H1 (cell line): ENCODE measurements around the gene IL17D. TPM values are rescaled to one million over a fixed set of nuclear protein-coding genes. Genes with fewer than 3 reads are reported as not detected.

Experiments
- ASH2L ChIP-seq: fragments of 200-600, 300-600 bp; sonication (generic); IDR thresholded peaks from one replicate; pipeline ENCODE4 v1.7.1; 2017; ENCODE audit warnings: low read length
- CBX5 ChIP-seq: fragments of 300-800, 300-1000 bp; sonication (generic); IDR thresholded peaks from 2 replicates; pipeline ENCODE4 v1.7.1; 2016; ENCODE audit warnings: antibody characterized with exemption, low read length, low read depth
- CBX8 ChIP-seq: fragments of 300-800, 300-1000 bp; sonication (generic); IDR thresholded peaks from 2 replicates; pipeline ENCODE4 v1.7.1; 2016; ENCODE audit warnings: low read depth, low read length, borderline replicate concordance
- CHD1 ChIP-seq: IDR thresholded peaks from 2 replicates; pipeline ENCODE4 v1.6.1; 2012; ENCODE audit warnings: low read depth, low read length, improper control_type of control experiment
- CREB1 ChIP-seq: IDR thresholded peaks from 2 replicates; pipeline ENCODE4 v1.6.1; 2012; ENCODE audit warnings: inconsistent platforms
- CTCF ChIP-seq, 3 experiments: IDR thresholded peaks; 1 replicate in 2 of 3; 2 replicates in 1 of 3; pipeline versions ENCODE4 v1.5.1 to v1.6.1; 2011; ENCODE audit warnings: low read length in 3 of 3, mild to moderate bottlenecking in 3 of 3, inconsistent platforms in 2 of 3, low read depth in 1 of 3, moderate library complexity in 1 of 3; ENCODE audit not compliant: insufficient read depth in 1 of 3; ENCODE audit errors: control extremely low read depth in 1 of 3
- EGR1 ChIP-seq: IDR thresholded peaks from 2 replicates; pipeline ENCODE4 v1.6.1; 2011; ENCODE audit warnings: low read depth, low read length, borderline replicate concordance
- EZH2 ChIP-seq: fragments of 200-600 bp; sonication (generic); IDR thresholded peaks from 2 replicates; pipeline ENCODE4 v1.7.1; 2012; ENCODE audit warnings: low read depth, mild to moderate bottlenecking, moderate library complexity, low read length, inconsistent platforms; ENCODE audit not compliant: severe bottlenecking
- GABPA ChIP-seq: IDR thresholded peaks from 2 replicates; pipeline ENCODE4 v1.6.1; 2011; ENCODE audit warnings: mild to moderate bottlenecking, low read length, moderate library complexity, borderline replicate concordance; ENCODE audit not compliant: insufficient read depth
- KDM4A ChIP-seq: IDR thresholded peaks from one replicate; pipeline ENCODE4 v1.7.1; 2012; ENCODE audit warnings: low read depth, mild to moderate bottlenecking, moderate library complexity, low read length, inconsistent platforms; ENCODE audit not compliant: severe bottlenecking
- RBBP5 ChIP-seq: IDR thresholded peaks from 2 replicates; pipeline ENCODE4 v1.7.1; 2012; ENCODE audit warnings: low read depth, mild to moderate bottlenecking, inconsistent platforms, low read length, moderate library complexity, borderline replicate concordance
- RNF2 ChIP-seq: fragments of 200-900, 300-1000 bp; sonication (generic); IDR thresholded peaks from 2 replicates; pipeline ENCODE4 v1.7.1; 2016; ENCODE audit warnings: borderline replicate concordance, low read depth, mild to moderate bottlenecking, antibody characterized with exemption, low read length; ENCODE audit not compliant: poor library complexity, severe bottlenecking; ENCODE audit errors: missing control alignments
- SP1 ChIP-seq: IDR thresholded peaks from 2 replicates; pipeline ENCODE4 v1.6.1; 2011; ENCODE audit warnings: low read depth, low read length
- SRF ChIP-seq: IDR thresholded peaks from 2 replicates; pipeline ENCODE4 v1.6.1; 2011; ENCODE audit warnings: mild to moderate bottlenecking, low read depth, low read length, moderate library complexity
- polyA plus RNA-seq, 7 experiments: library from polyadenylated mRNA; depleted of rRNA in 3 of 7; stranded (reverse) in 5 of 7; unstranded in 2 of 7; fragments of >200 nt in 5 of 7; fragments of 200-250 nt in 2 of 7; gene quantifications; 1 replicate in 5 of 7; 2 replicates in 1 of 7; 4 replicates in 1 of 7; pipeline versions ENCODE4 v1.2.1 to v1.2.3, GENCODE V29; 2011 to 2013; ENCODE audit warnings: missing spikeins in 2 of 7, mixed read lengths in 2 of 7
- total RNA-seq: library from RNA; stranded (reverse); fragmentation: NEBNext Ultra II Directional; extraction: Animal tissue kit (Norgen Biotek cat#: 25700); gene quantifications from 2 replicates; pipeline ENCODE4 v1.2.1, GENCODE V29; 2021
- TF ChIP-seq, protein P1 (sequence below): IDR thresholded peaks from 2 replicates; pipeline ENCODE4 v1.6.1; 2012; ENCODE audit warnings: inconsistent platforms

IL17D gene
- total and polyA plus RNA-seq, 2 of the 8 experiments (the other 6 are each of a cell fraction or from before 2014, with no cell fraction given): 0.56 to 0.59 TPM

DNA sequence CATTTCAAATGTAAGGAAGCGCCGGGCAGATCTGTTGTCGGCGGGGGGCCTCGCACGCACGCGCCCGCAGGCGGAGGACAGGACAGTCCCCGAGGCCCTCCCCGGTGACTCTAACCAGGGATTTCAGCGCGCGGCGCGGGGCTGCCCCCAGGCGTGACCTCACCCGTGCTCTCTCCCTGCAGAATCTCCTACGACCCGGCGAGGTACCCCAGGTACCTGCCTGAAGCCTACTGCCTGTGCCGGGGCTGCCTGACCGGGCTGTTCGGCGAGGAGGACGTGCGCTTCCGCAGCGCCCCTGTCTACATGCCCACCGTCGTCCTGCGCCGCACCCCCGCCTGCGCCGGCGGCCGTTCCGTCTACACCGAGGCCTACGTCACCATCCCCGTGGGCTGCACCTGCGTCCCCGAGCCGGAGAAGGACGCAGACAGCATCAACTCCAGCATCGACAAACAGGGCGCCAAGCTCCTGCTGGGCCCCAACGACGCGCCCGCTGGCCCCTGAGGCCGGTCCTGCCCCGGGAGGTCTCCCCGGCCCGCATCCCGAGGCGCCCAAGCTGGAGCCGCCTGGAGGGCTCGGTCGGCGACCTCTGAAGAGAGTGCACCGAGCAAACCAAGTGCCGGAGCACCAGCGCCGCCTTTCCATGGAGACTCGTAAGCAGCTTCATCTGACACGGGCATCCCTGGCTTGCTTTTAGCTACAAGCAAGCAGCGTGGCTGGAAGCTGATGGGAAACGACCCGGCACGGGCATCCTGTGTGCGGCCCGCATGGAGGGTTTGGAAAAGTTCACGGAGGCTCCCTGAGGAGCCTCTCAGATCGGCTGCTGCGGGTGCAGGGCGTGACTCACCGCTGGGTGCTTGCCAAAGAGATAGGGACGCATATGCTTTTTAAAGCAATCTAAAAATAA lies 18.2 kb downstream of the IL17D start (continued):
- peak in 1 of 3 experiments; percentile 29; a peak in 1 of 4 replicates for TF ChIP-seq CTCF (IDR thresholded peaks at IDR 0.05; ENCODE audit: control extremely low read depth in 1 of 3, insufficient read depth in 1 of 3, low read depth in 1 of 3, low read length in 3 of 3)
- 0 out of 2 replicates have a peak, but pooled peaks have one; percentile 10 for TF ChIP-seq GABPA
- TF ChIP-seq, protein P1, sequence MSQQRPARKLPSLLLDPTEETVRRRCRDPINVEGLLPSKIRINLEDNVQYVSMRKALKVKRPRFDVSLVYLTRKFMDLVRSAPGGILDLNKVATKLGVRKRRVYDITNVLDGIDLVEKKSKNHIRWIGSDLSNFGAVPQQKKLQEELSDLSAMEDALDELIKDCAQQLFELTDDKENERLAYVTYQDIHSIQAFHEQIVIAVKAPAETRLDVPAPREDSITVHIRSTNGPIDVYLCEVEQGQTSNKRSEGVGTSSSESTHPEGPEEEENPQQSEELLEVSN: peak; percentile 35; the same call in 1 of the 2 replicates
- TF ChIP-seq CREB1: peak; percentile 75
- TF ChIP-seq SRF: no peak
- TF ChIP-seq CBX5: no peak
- TF ChIP-seq EZH2: peak; percentile 68
- peak; percentile 64; the same call in 1 of the 2 replicates for TF ChIP-seq RBBP5
- no peak for TF ChIP-seq EGR1
- no peak for TF ChIP-seq CBX8
- TF ChIP-seq KDM4A: peak; percentile 79
- peak; percentile 59 for TF ChIP-seq ASH2L
- TF ChIP-seq SP1: no peak
- TF ChIP-seq CHD1: no peak
- TF ChIP-seq RNF2: peak; percentile 37
